DND-41 (cell line): ENCODE measurements around the gene CENPS.
A peak's percentile ranks its signal among the peaks of the same experiment; 100 is the strongest.
"Not testable (repeated sequence)": the region's sequence is repeated elsewhere in the genome, so short reads cannot be mapped to it uniquely, and the experiment has no call there.

ENCODE experiments used
- ATAC-seq: fragments of 200-7000 bp; cut with Tn5 transposase; 3 replicates; pipeline ENCODE4 v1.9.1; 2021; ENCODE audit warnings: low read depth; ENCODE audit not compliant: insufficient read depth
- DNase-seq: peaks from one replicate; pipeline ENCODE4 v3.0.0-alpha.2; 2020
- H2AFZ ChIP-seq: 2 replicates; pipeline ENCODE4 v1.6.0; 2012; ENCODE audit warnings: low read depth, low read length
- H3K27ac ChIP-seq: 2 replicates; pipeline ENCODE4 v1.5.1; 2012; ENCODE audit warnings: low read length, inconsistent platforms
- H3K27me3 ChIP-seq: fragments of 200-600 bp; sonication (generic); 2 replicates; pipeline ENCODE4 v1.6.0; 2012; ENCODE audit warnings: low read length, mild to moderate bottlenecking, inconsistent platforms; ENCODE audit not compliant: insufficient read depth, poor library complexity
- H3K36me3 ChIP-seq: 2 replicates; pipeline ENCODE4 v1.5.1; 2012; ENCODE audit warnings: low read length, inconsistent platforms; ENCODE audit not compliant: insufficient read depth
- H3K4me1 ChIP-seq: 2 replicates; pipeline ENCODE4 v1.5.1; 2012; ENCODE audit warnings: mild to moderate bottlenecking, low read length; ENCODE audit not compliant: insufficient read depth
- H3K4me2 ChIP-seq: 2 replicates; pipeline ENCODE4 v1.6.0; 2012; ENCODE audit warnings: mild to moderate bottlenecking, moderate library complexity, low read length, inconsistent platforms; ENCODE audit not compliant: insufficient read depth
- H3K4me3 ChIP-seq, 2 experiments: fragments of 200-600 bp in 1 of 2; shearing (Covaris generic) in 1 of 2; 2 replicates each; pipeline ENCODE4 v1.5.1; 2012 to 2016; ENCODE audit warnings: inconsistent platforms in 2 of 2, low read length in 2 of 2, mild to moderate bottlenecking in 2 of 2, low read depth in 1 of 2, moderate library complexity in 1 of 2
- H3K79me2 ChIP-seq: 2 replicates; pipeline ENCODE4 v1.6.0; 2012; ENCODE audit warnings: low read length, inconsistent platforms; ENCODE audit not compliant: insufficient read depth
- H3K9ac ChIP-seq: 2 replicates; pipeline ENCODE4 v1.6.0; 2012; ENCODE audit warnings: low read depth, mild to moderate bottlenecking, inconsistent platforms, low read length, moderate library complexity
- H3K9me3 ChIP-seq: 2 replicates; pipeline ENCODE4 v1.5.1; 2012; ENCODE audit warnings: low read length, moderate library complexity, mild to moderate bottlenecking, inconsistent platforms; ENCODE audit not compliant: insufficient read depth, severe bottlenecking
- H4K20me1 ChIP-seq: 2 replicates; pipeline ENCODE4 v1.6.0; 2012; ENCODE audit warnings: low read length; ENCODE audit not compliant: insufficient read depth
- EZH2 ChIP-seq: IDR thresholded peaks from 3 replicates; pipeline ENCODE4 v1.6.1; 2012; ENCODE audit warnings: borderline replicate concordance, low read depth, mild to moderate bottlenecking, moderate library complexity, low read length, inconsistent platforms; ENCODE audit not compliant: severe bottlenecking
- TF ChIP-seq, protein P1 (sequence below): IDR thresholded peaks from 2 replicates; pipeline ENCODE4 v1.5.1; 2012; ENCODE audit warnings: borderline replicate concordance, low read length, moderate library complexity, mild to moderate bottlenecking; ENCODE audit not compliant: poor library complexity, severe bottlenecking; ENCODE audit errors: extremely low read depth

Gene CENPS

DNA sequence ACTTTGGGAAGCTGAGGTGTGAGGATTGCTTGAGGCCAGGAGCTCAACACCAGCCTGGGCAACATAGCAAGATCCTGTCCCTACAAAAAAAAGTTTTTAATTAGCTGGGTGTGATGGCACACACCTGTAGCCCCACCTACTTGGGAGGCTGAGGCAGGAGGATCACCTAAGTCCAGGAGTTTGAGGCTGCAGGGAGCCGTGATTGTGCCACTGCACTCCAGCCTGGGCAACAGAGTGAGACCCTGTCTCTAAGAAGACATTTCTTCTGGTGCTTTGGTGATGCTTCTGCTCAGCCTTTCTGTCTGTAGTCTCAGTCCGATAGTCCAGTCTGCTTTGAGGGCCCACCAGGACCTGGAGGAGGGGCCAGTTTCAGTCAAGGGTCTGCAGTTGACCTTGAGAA, 23.0 kb upstream of the CENPS start:
- no peak for TF ChIP-seq EZH2
- TF ChIP-seq, protein P1, sequence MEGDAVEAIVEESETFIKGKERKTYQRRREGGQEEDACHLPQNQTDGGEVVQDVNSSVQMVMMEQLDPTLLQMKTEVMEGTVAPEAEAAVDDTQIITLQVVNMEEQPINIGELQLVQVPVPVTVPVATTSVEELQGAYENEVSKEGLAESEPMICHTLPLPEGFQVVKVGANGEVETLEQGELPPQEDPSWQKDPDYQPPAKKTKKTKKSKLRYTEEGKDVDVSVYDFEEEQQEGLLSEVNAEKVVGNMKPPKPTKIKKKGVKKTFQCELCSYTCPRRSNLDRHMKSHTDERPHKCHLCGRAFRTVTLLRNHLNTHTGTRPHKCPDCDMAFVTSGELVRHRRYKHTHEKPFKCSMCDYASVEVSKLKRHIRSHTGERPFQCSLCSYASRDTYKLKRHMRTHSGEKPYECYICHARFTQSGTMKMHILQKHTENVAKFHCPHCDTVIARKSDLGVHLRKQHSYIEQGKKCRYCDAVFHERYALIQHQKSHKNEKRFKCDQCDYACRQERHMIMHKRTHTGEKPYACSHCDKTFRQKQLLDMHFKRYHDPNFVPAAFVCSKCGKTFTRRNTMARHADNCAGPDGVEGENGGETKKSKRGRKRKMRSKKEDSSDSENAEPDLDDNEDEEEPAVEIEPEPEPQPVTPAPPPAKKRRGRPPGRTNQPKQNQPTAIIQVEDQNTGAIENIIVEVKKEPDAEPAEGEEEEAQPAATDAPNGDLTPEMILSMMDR, result no peak
- Histone ChIP-seq H3K4me2 (no peak overlapping the region), H3K36me3 (peaks cover 96% of the 10 kb centered on the region), H3K4me1 (no peaks in the 10 kb centered on the region), H3K4me3 (no peak overlapping the region), H3K27me3 (no peaks in the 10 kb centered on the region), H2AFZ (no peak overlapping the region), H3K27ac (no peak overlapping the region), H3K9ac (no peak overlapping the region), H4K20me1 (peaks cover 3% of the 10 kb centered on the region; the same call in 1 of the 2 replicates), H3K9me3 (no peaks in the 10 kb centered on the region), H3K79me2 (peaks cover 1% of the 10 kb centered on the region)
- DNase-seq (no peak), ATAC-seq (no peak)

DNA sequence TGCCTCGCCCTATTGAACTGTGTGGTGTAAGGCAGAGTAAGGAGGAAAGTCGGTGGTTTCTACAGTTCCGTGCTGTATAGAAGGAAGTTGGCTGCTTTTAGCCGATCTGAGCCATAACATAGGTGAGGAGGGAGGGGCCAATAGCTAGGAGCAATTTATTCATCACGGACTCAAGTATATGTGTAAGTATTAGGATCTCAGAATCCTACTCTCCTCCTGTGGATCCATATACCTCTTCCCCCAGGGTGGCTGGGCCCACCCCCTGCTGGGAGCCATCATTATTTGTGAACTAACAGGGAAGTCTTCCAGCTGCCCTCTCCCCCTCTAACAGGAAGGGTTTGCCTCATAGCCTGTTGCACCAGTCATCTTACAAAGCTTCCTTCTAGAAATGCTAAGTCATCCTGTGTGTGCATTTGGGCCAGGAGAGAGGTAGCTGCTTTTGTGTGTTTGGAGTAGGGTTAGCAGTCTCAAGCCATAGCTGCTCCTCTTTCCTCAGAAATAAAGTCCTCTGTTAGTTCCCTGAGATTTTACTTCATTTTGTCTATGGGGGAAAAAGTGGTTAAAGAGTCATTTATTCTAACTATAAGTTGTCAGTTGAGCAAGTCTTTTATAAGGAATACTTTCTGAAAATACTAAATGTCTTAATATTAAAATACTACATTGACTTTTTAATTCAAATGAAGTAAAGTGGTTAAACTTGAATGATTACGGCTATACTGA, 14.9 kb upstream of the CENPS start:
- no peaks in the 10 kb centered on the region; the same call in 1 of the 2 replicates for H3K79me2 ChIP-seq
- H3K9ac ChIP-seq, result no peak overlapping the region
- no peaks in the 10 kb centered on the region for H3K9me3 ChIP-seq
- DNase-seq (no peak), ATAC-seq (0 out of 3 replicates have a peak, but pooled peaks have one; percentile 22)
- peaks cover 91% of the 10 kb centered on the region for H3K36me3 ChIP-seq
- no peak overlapping the region for H3K27ac ChIP-seq
- H3K4me3 ChIP-seq, result no peak overlapping the region
- H2AFZ ChIP-seq, result no peak overlapping the region
- no peak overlapping the region for H3K4me2 ChIP-seq
- H3K27me3 ChIP-seq, result no peaks in the 10 kb centered on the region
- peaks cover 5% of the 10 kb centered on the region; the same call in 1 of the 2 replicates for H4K20me1 ChIP-seq
- H3K4me1 ChIP-seq, result no peaks in the 10 kb centered on the region
- no peak for TF ChIP-seq EZH2
- TF ChIP-seq, protein P1, result no peak

DNA sequence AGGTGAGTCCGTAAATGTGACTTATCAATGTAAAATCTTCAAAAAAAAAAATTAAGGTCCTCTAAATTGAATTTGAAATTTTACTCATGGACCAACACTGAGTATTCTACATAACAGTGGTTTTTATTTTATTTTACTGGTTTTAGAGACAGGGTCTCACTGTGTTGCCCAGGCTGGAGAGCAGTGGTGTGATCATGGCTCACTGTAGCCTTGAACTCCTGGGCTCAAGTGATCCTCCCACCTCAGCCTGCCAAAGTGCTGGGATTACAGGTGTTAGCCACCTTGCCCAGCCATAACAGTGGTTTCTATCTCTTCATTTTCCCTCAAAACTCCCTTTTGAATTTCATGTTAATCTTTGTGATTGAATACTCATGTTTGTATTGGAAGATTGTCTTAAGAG, 14.3 kb upstream of the CENPS start:
- not testable (repeated sequence) for H3K27ac ChIP-seq, H3K9ac ChIP-seq, H4K20me1 ChIP-seq, H2AFZ ChIP-seq, H3K4me2 ChIP-seq, DNase-seq, H3K4me1 ChIP-seq, H3K9me3 ChIP-seq, ATAC-seq, H3K79me2 ChIP-seq, H3K27me3 ChIP-seq, H3K4me3 ChIP-seq
- peaks cover 91% of the 10 kb centered on the region for H3K36me3 ChIP-seq

DNA sequence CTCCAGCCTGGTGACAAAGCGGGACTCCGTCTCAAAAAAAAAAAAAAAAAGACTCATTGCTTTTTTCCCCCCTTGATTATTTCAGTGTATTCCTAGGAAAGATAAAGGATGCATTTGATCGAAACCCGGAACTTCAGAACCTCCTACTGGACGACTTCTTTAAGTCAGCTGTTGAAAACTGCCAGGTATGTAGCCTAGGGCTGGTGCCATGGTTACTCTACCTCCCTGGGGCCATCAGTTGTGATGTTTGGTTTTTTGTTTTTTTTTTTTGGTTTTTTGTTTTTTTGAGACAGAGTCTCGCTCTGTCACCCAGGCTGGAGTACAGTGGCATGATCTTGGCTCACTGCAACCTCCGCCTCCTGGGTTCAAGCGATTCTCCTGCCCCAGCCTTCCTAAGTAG, 11.5 kb upstream of the CENPS start:
- not testable (repeated sequence) for H3K9me3 ChIP-seq, H3K27me3 ChIP-seq, H3K4me2 ChIP-seq, DNase-seq, H3K4me3 ChIP-seq, H3K27ac ChIP-seq, ATAC-seq, H3K4me1 ChIP-seq, H4K20me1 ChIP-seq, H2AFZ ChIP-seq, H3K9ac ChIP-seq, H3K79me2 ChIP-seq
- H3K36me3 ChIP-seq, result peaks cover 74% of the 10 kb centered on the region
